Activated naive CD8-positive, alpha-beta T cell treated with anti-CD3 and anti-CD28 coated beads for 36 hours (primary cell): Measurements from ENCODE around the gene ARHGAP6. TPM values are rescaled to one million over a fixed set of nuclear protein-coding genes. Genes with fewer than 3 reads are reported as not detected.
"Not testable (repeated sequence)": the region's sequence is repeated elsewhere in the genome, so short reads cannot be mapped to it uniquely, and the experiment has no call there.

ENCODE experiments used
- DNase-seq: peaks from one replicate; pipeline ENCODE4 v3.0.0; 2021
- H3K27ac Mint-ChIP-seq: one replicate; pipeline ENCODE4 v1.8.0; 2022; ENCODE audit warnings: mild to moderate bottlenecking, moderate library complexity, mixed read lengths
- H3K27me3 Mint-ChIP-seq: one replicate; pipeline ENCODE4 v1.8.0; 2022; ENCODE audit warnings: mild to moderate bottlenecking, mixed read lengths
- H3K36me3 Mint-ChIP-seq: one replicate; pipeline ENCODE4 v1.8.0; 2021; ENCODE audit warnings: mild to moderate bottlenecking, mixed read lengths
- H3K4me1 Mint-ChIP-seq: one replicate; pipeline ENCODE4 v1.8.0; 2021; ENCODE audit warnings: mixed read lengths
- H3K4me3 Mint-ChIP-seq: one replicate; pipeline ENCODE4 v1.8.0; 2022; ENCODE audit warnings: mild to moderate bottlenecking, moderate library complexity, mixed read lengths
- H3K9me3 Mint-ChIP-seq: one replicate; pipeline ENCODE4 v1.8.0; 2022; ENCODE audit warnings: mixed read lengths
- total RNA-seq, 2 experiments: library from RNA; stranded (reverse); gene quantifications; one replicate each; pipeline ENCODE4 v1.2.3, GENCODE V29; 2021

Gene ARHGAP6
- total RNA-seq, 2 experiments from 2014 or later, result not detected

- no peak for DNase-seq
- H3K27me3 Mint-ChIP-seq, result no peaks in the 10 kb centered on the region
- no peaks in the 10 kb centered on the region for H3K36me3 Mint-ChIP-seq
- no peak overlapping the region for H3K4me3 Mint-ChIP-seq
- no peaks in the 10 kb centered on the region for H3K9me3 Mint-ChIP-seq
- H3K27ac Mint-ChIP-seq, result no peak overlapping the region
- H3K4me1 Mint-ChIP-seq, result no peaks in the 10 kb centered on the region
Observed at GRCh38 chrX:11532291-11533078, 133.2 kb downstream of the ARHGAP6 start.

- no peaks in the 10 kb centered on the region for H3K36me3 Mint-ChIP-seq
- no peaks in the 10 kb centered on the region for H3K4me1 Mint-ChIP-seq
- H3K27ac Mint-ChIP-seq, result no peak overlapping the region
- DNase-seq, result no peak
- H3K9me3 Mint-ChIP-seq, result no peaks in the 10 kb centered on the region
- no peaks in the 10 kb centered on the region for H3K27me3 Mint-ChIP-seq
- no peak overlapping the region for H3K4me3 Mint-ChIP-seq
Observed at GRCh38 chrX:11531226-11531625, 134.5 kb downstream of the ARHGAP6 start.

- DNase-seq, result no peak
- Mint-ChIP-seq H3K4me3 (no peak overlapping the region), H3K9me3 (no peaks in the 10 kb centered on the region), H3K27ac (no peak overlapping the region), H3K36me3 (no peaks in the 10 kb centered on the region), H3K4me1 (no peaks in the 10 kb centered on the region), H3K27me3 (no peaks in the 10 kb centered on the region)
Observed at GRCh38 chrX:11530621-11531020, 135.1 kb downstream of the ARHGAP6 start.

- no peaks in the 10 kb centered on the region for H3K27me3 Mint-ChIP-seq
- DNase-seq, result no peak
- no peaks in the 10 kb centered on the region for H3K9me3 Mint-ChIP-seq
- no peaks in the 10 kb centered on the region for H3K4me1 Mint-ChIP-seq
- no peak overlapping the region for H3K27ac Mint-ChIP-seq
- no peak overlapping the region for H3K4me3 Mint-ChIP-seq
- no peaks in the 10 kb centered on the region for H3K36me3 Mint-ChIP-seq
Observed at GRCh38 chrX:11528623-11529022, 137.1 kb downstream of the ARHGAP6 start.

- H3K9me3 Mint-ChIP-seq, result no peaks in the 10 kb centered on the region
- H3K27ac Mint-ChIP-seq, result no peak overlapping the region
- H3K4me3 Mint-ChIP-seq, result no peak overlapping the region
- peaks cover 6% of the 10 kb centered on the region for H3K27me3 Mint-ChIP-seq
- no peaks in the 10 kb centered on the region for H3K36me3 Mint-ChIP-seq
- no peak for DNase-seq
- H3K4me1 Mint-ChIP-seq, result no peaks in the 10 kb centered on the region
Observed at GRCh38 chrX:11525685-11526084, 140.0 kb downstream of the ARHGAP6 start.

- H3K36me3 Mint-ChIP-seq, H3K4me1 Mint-ChIP-seq, DNase-seq, H3K27me3 Mint-ChIP-seq, H3K27ac Mint-ChIP-seq, H3K4me3 Mint-ChIP-seq, H3K9me3 Mint-ChIP-seq: not testable (repeated sequence)
Observed at GRCh38 chrX:11519234-11519633, 146.5 kb downstream of the ARHGAP6 start.

GRCh38 chrX:11509786-11510185 is 155.9 kb downstream of the ARHGAP6 start:
- H3K27ac Mint-ChIP-seq, result no peak overlapping the region
- no peak for DNase-seq
- H3K36me3 Mint-ChIP-seq, result peaks cover 2% of the 10 kb centered on the region
- peaks cover 7% of the 10 kb centered on the region for H3K9me3 Mint-ChIP-seq
- no peaks in the 10 kb centered on the region for H3K4me1 Mint-ChIP-seq
- no peaks in the 10 kb centered on the region for H3K27me3 Mint-ChIP-seq
- H3K4me3 Mint-ChIP-seq, result no peak overlapping the region

GRCh38 chrX:11504234-11504633 is 161.5 kb downstream of the ARHGAP6 start:
- Mint-ChIP-seq H3K9me3 (no peaks in the 10 kb centered on the region), H3K27me3 (no peaks in the 10 kb centered on the region), H3K4me3 (no peak overlapping the region), H3K4me1 (no peaks in the 10 kb centered on the region), H3K36me3 (no peaks in the 10 kb centered on the region), H3K27ac (no peak overlapping the region)
- DNase-seq, result no peak

- H3K27ac Mint-ChIP-seq, result no peak overlapping the region
- no peak for DNase-seq
- no peaks in the 10 kb centered on the region for H3K27me3 Mint-ChIP-seq
- no peaks in the 10 kb centered on the region for H3K9me3 Mint-ChIP-seq
- no peak overlapping the region for H3K4me3 Mint-ChIP-seq
- H3K4me1 Mint-ChIP-seq, result no peaks in the 10 kb centered on the region
- H3K36me3 Mint-ChIP-seq, result no peaks in the 10 kb centered on the region
Observed at GRCh38 chrX:11499076-11500044, 166.4 kb downstream of the ARHGAP6 start.

GRCh38 chrX:11491375-11491774 is 174.3 kb downstream of the ARHGAP6 start:
- not testable (repeated sequence) for H3K27me3 Mint-ChIP-seq, H3K4me3 Mint-ChIP-seq, H3K27ac Mint-ChIP-seq, DNase-seq, H3K4me1 Mint-ChIP-seq, H3K9me3 Mint-ChIP-seq, H3K36me3 Mint-ChIP-seq

GRCh38 chrX:11484290-11484689 is 181.4 kb downstream of the ARHGAP6 start:
- Mint-ChIP-seq H3K4me1 (no peaks in the 10 kb centered on the region), H3K4me3 (no peak overlapping the region), H3K9me3 (no peaks in the 10 kb centered on the region), H3K27ac (no peak overlapping the region), H3K36me3 (no peaks in the 10 kb centered on the region), H3K27me3 (peaks cover 7% of the 10 kb centered on the region)
- DNase-seq, result no peak

- Mint-ChIP-seq H3K4me3 (no peak overlapping the region), H3K27me3 (peaks cover 10% of the 10 kb centered on the region), H3K9me3 (no peaks in the 10 kb centered on the region), H3K36me3 (no peaks in the 10 kb centered on the region), H3K27ac (no peak overlapping the region), H3K4me1 (no peaks in the 10 kb centered on the region)
- no peak for DNase-seq
Observed at GRCh38 chrX:11481035-11481434, 184.7 kb downstream of the ARHGAP6 start.

- H3K4me3 Mint-ChIP-seq, result no peak overlapping the region
- no peaks in the 10 kb centered on the region for H3K4me1 Mint-ChIP-seq
- H3K36me3 Mint-ChIP-seq, result no peaks in the 10 kb centered on the region
- no peaks in the 10 kb centered on the region for H3K9me3 Mint-ChIP-seq
- no peak overlapping the region for H3K27ac Mint-ChIP-seq
- no peak for DNase-seq
- H3K27me3 Mint-ChIP-seq, result peaks cover 10% of the 10 kb centered on the region
Observed at GRCh38 chrX:11480626-11481025, 185.1 kb downstream of the ARHGAP6 start.

- H3K36me3 Mint-ChIP-seq, result no peaks in the 10 kb centered on the region
- H3K27ac Mint-ChIP-seq, result no peak overlapping the region
- no peaks in the 10 kb centered on the region for H3K9me3 Mint-ChIP-seq
- peaks cover 10% of the 10 kb centered on the region for H3K27me3 Mint-ChIP-seq
- H3K4me3 Mint-ChIP-seq, result no peak overlapping the region
- H3K4me1 Mint-ChIP-seq, result no peaks in the 10 kb centered on the region
- no peak for DNase-seq
Observed at GRCh38 chrX:11478911-11479310, 186.8 kb downstream of the ARHGAP6 start.

GRCh38 chrX:11478026-11478425 is 187.7 kb downstream of the ARHGAP6 start:
- H3K4me1 Mint-ChIP-seq, result no peaks in the 10 kb centered on the region
- no peaks in the 10 kb centered on the region for H3K9me3 Mint-ChIP-seq
- H3K36me3 Mint-ChIP-seq, result no peaks in the 10 kb centered on the region
- no peak overlapping the region for H3K27ac Mint-ChIP-seq
- DNase-seq, result no peak
- H3K27me3 Mint-ChIP-seq, result peaks cover 6% of the 10 kb centered on the region
- H3K4me3 Mint-ChIP-seq, result no peak overlapping the region
